DOHH2 (cell line): ENCODE results near the gene SORL1-AS1.

ENCODE experiments used
- H3F3A ChIP-seq: fragments of 200-600 bp; sonication (generic), shearing (Covaris generic); 2 replicates; pipeline ENCODE4 v1.6.0; 2016; ENCODE audit warnings: antibody characterized with exemption, mild to moderate bottlenecking; ENCODE audit not compliant: control insufficient read depth, insufficient read depth
- H3K27ac ChIP-seq: fragments of 200-600 bp; sonication (generic); 2 replicates; pipeline ENCODE4 v1.5.1; 2014; ENCODE audit warnings: low read depth, mild to moderate bottlenecking, low read length, moderate library complexity
- H3K27me3 ChIP-seq: fragments of 200-600 bp; sonication (generic); 2 replicates; pipeline ENCODE4 v1.6.1; 2014; ENCODE audit warnings: mild to moderate bottlenecking, low read length, mixed read lengths; ENCODE audit not compliant: control insufficient read depth
- H3K36me3 ChIP-seq: fragments of 200-600 bp; sonication (generic); 2 replicates; pipeline ENCODE4 v1.6.1; 2014; ENCODE audit warnings: mild to moderate bottlenecking, low read length, moderate library complexity, mixed read lengths; ENCODE audit not compliant: control insufficient read depth
- H3K4me1 ChIP-seq: fragments of 200-600 bp; sonication (generic); 2 replicates; pipeline ENCODE4 v1.6.1; 2014; ENCODE audit warnings: mild to moderate bottlenecking, low read length, mixed read lengths; ENCODE audit not compliant: control insufficient read depth
- H3K4me2 ChIP-seq: fragments of 200-600 bp; sonication (generic); 2 replicates; pipeline ENCODE4 v1.6.0; 2014; ENCODE audit warnings: mild to moderate bottlenecking, low read length, moderate library complexity
- H3K4me3 ChIP-seq: fragments of 200-600 bp; sonication (generic); 2 replicates; pipeline ENCODE4 v1.5.1; 2014; ENCODE audit warnings: mild to moderate bottlenecking, low read length, mixed read lengths
- H3K79me2 ChIP-seq: fragments of 200-600 bp; sonication (generic); 2 replicates; pipeline ENCODE4 v1.6.1; 2014; ENCODE audit warnings: mild to moderate bottlenecking, low read length, mixed read lengths; ENCODE audit not compliant: control insufficient read depth
- H3K9me2 ChIP-seq: fragments of 200-600 bp; sonication (generic); replicated peaks from 2 replicates; pipeline ENCODE4 v1.6.1; 2014; ENCODE audit warnings: mild to moderate bottlenecking, low read length, mixed read lengths; ENCODE audit not compliant: control insufficient read depth
- H3K9me3 ChIP-seq: fragments of 200-600 bp; sonication (generic); 2 replicates; pipeline ENCODE4 v1.6.1; 2014; ENCODE audit warnings: antibody characterized with exemption, low read length, mixed read lengths; ENCODE audit not compliant: control insufficient read depth, insufficient read depth
- H4K20me1 ChIP-seq: fragments of 200-600 bp; sonication (generic); 2 replicates; pipeline ENCODE4 v1.6.0; 2014; ENCODE audit warnings: low read depth, mild to moderate bottlenecking, antibody characterized with exemption, low read length, moderate library complexity; ENCODE audit not compliant: control insufficient read depth, insufficient read depth
- CTCF ChIP-seq: fragments of 200-600 bp; sonication (generic); IDR thresholded peaks from one replicate; pipeline ENCODE4 v1.5.1; 2014; ENCODE audit warnings: antibody characterized with exemption, mild to moderate bottlenecking, low read depth, low read length; ENCODE audit not compliant: poor library complexity, severe bottlenecking
- EZH2phosphoT487 ChIP-seq: fragments of 200-600 bp; sonication (generic); IDR thresholded peaks from 2 replicates; pipeline ENCODE4 v1.6.1; 2017; ENCODE audit warnings: borderline replicate concordance, mild to moderate bottlenecking, antibody characterized with exemption, low read length, moderate library complexity, mixed read lengths

The SORL1-AS1 gene

GRCh38 chr11:121465709-121466062 lies 12.9 kb upstream of the SORL1-AS1 start:
- peak overlapping the region; percentile 65 for H3K4me3 ChIP-seq
- H3K79me2 ChIP-seq: peaks cover 100% of the 10 kb centered on the region
- H4K20me1 ChIP-seq: peaks cover 25% of the 10 kb centered on the region
- H3K4me1 ChIP-seq: peaks cover 88% of the 10 kb centered on the region
- H3K4me2 ChIP-seq: peak overlapping the region; percentile 68
- H3K9me2 ChIP-seq: no peaks in the 10 kb centered on the region
- no peaks in the 10 kb centered on the region for H3K9me3 ChIP-seq
- H3K27me3 ChIP-seq: no peaks in the 10 kb centered on the region
- H3F3A ChIP-seq: no peaks in the 10 kb centered on the region
- no peak for TF ChIP-seq EZH2phosphoT487
- TF ChIP-seq CTCF: no peak
- peak overlapping the region; percentile 47 for H3K27ac ChIP-seq
- peaks cover 87% of the 10 kb centered on the region for H3K36me3 ChIP-seq

GRCh38 chr11:121464352-121464946 lies 11.7 kb upstream of the SORL1-AS1 start:
- Histone ChIP-seq H3K4me3 (peak overlapping the region; percentile 65), H3K79me2 (peaks cover 100% of the 10 kb centered on the region), H3K9me2 (no peaks in the 10 kb centered on the region), H3K4me2 (peak overlapping the region; percentile 68), H4K20me1 (peaks cover 25% of the 10 kb centered on the region), H3K4me1 (peaks cover 100% of the 10 kb centered on the region), H3K27ac (peak overlapping the region; percentile 55), H3K36me3 (peaks cover 81% of the 10 kb centered on the region), H3K9me3 (no peaks in the 10 kb centered on the region), H3K27me3 (no peaks in the 10 kb centered on the region), H3F3A (no peaks in the 10 kb centered on the region)
- TF ChIP-seq CTCF (no peak), EZH2phosphoT487 (no peak)

- H3K79me2 ChIP-seq: peaks cover 100% of the 10 kb centered on the region
Observed at GRCh38 chr11:121463689-121464335, 11.0 kb upstream of the SORL1-AS1 start.

More at GRCh38 chr11:121463689-121464335, 11.0 kb upstream of the SORL1-AS1 start:
- H3K27ac ChIP-seq: peak overlapping the region; percentile 55
- no peaks in the 10 kb centered on the region for H3K27me3 ChIP-seq
- peak overlapping the region; percentile 65 for H3K4me3 ChIP-seq
- no peak for TF ChIP-seq EZH2phosphoT487
- no peak for TF ChIP-seq CTCF
- H3K9me2 ChIP-seq: no peaks in the 10 kb centered on the region
- no peaks in the 10 kb centered on the region for H3K9me3 ChIP-seq
- H3K4me1 ChIP-seq: peaks cover 100% of the 10 kb centered on the region
- peak overlapping the region; percentile 68 for H3K4me2 ChIP-seq
- H4K20me1 ChIP-seq: peaks cover 25% of the 10 kb centered on the region
- H3K36me3 ChIP-seq: peaks cover 81% of the 10 kb centered on the region
- H3F3A ChIP-seq: no peaks in the 10 kb centered on the region
